K562 (cell line): ENCODE measurements around the gene E2F1. TPM values are rescaled to one million over a fixed set of nuclear protein-coding genes. Genes with fewer than 3 reads are reported as not detected.

Experiments
- EP300 ChIP-seq: IDR thresholded peaks from 2 replicates; pipeline ENCODE4 v1.6.1; 2012; ENCODE audit warnings: low read length, improper control_type of control experiment
- FOS ChIP-seq: IDR thresholded peaks from 3 replicates; pipeline ENCODE4 v1.6.1; 2011; ENCODE audit not compliant: insufficient read length; ENCODE audit errors: extremely low read depth
- FOXJ2 ChIP-seq: fragments of 200-800 bp; sonication (Bioruptor generic); IDR thresholded peaks from 2 replicates; pipeline ENCODE4 v1.6.1; 2016; ENCODE audit warnings: missing genetic modification characterization, missing compliant biosample characterization
- FOXM1 ChIP-seq, 2 experiments: fragments of 450-650 bp in 1 of 2; sonication (generic) in 1 of 2; formaldehyde crosslinking in 1 of 2; IDR thresholded peaks; 2 replicates each; pipeline versions ENCODE4 v1.6.1 to v1.9.0; 2017 to 2022; ENCODE audit warnings: low read depth in 2 of 2, mild to moderate bottlenecking in 2 of 2, missing genetic modification reagents in 1 of 2, moderate library complexity in 1 of 2
- HMGN3 ChIP-seq: IDR thresholded peaks from 2 replicates; pipeline ENCODE4 v1.6.1; 2011; ENCODE audit warnings: borderline replicate concordance, low read depth, mild to moderate bottlenecking, mixed read lengths, low read length; ENCODE audit not compliant: insufficient read length; ENCODE audit errors: extremely low read depth
- IFI16 ChIP-seq: fragments of 250-450 bp; sonication (Bioruptor Pico); IDR thresholded peaks from 2 replicates; pipeline ENCODE4 v2.1.2; 2022; ENCODE audit warnings: mild to moderate bottlenecking, inconsistent platforms
- JUN ChIP-seq, 2 experiments: sonication (generic) in 1 of 2; formaldehyde crosslinking in 1 of 2; IDR thresholded peaks; 2 replicates each; pipeline versions ENCODE4 v1.6.1 to v1.8.0; 2012 to 2022; ENCODE audit warnings: borderline replicate concordance in 2 of 2, mild to moderate bottlenecking in 2 of 2, improper control_type of control experiment in 1 of 2, low read depth in 1 of 2, low read length in 1 of 2, missing genetic modification reagents in 1 of 2
- JUND ChIP-seq, 2 experiments: IDR thresholded peaks; 2 replicates in 1 of 2; 3 replicates in 1 of 2; pipeline ENCODE4 v1.6.1; 2011; ENCODE audit warnings: borderline replicate concordance in 2 of 2, low read depth in 2 of 2, low read length in 2 of 2, improper control_type of control experiment in 1 of 2, missing biosample characterization in 1 of 2, missing genetic modification characterization in 1 of 2, missing genetic modification reagents in 1 of 2
- MEIS2 ChIP-seq: fragments of 450-650 bp; IDR thresholded peaks from 2 replicates; pipeline ENCODE4 v1.6.1; 2014; ENCODE audit warnings: mild to moderate bottlenecking; ENCODE audit not compliant: partially characterized antibody
- POLR2A ChIP-seq: fragments of 450-650 bp; conservative IDR thresholded peaks from 2 replicates; pipeline ENCODE4 v1.6.1; 2016
- RFX7 ChIP-seq: fragments of 250-450 bp; sonication (Bioruptor Pico); IDR thresholded peaks from 2 replicates; pipeline ENCODE4 v1.5.1; 2021; ENCODE audit warnings: mild to moderate bottlenecking
- STAG1 ChIP-seq: sonication (generic); formaldehyde crosslinking; IDR thresholded peaks from 2 replicates; pipeline ENCODE4 v1.5.0; 2020; ENCODE audit warnings: missing genetic modification reagents, borderline replicate concordance
- TAL1 ChIP-seq: fragments of 450-650 bp; IDR thresholded peaks from 2 replicates; pipeline ENCODE4 v1.6.1; 2016; ENCODE audit warnings: mild to moderate bottlenecking
- TCF3 ChIP-seq: sonication (generic); formaldehyde crosslinking; IDR thresholded peaks from 2 replicates; pipeline ENCODE4 v1.4.0; 2020; ENCODE audit warnings: mild to moderate bottlenecking, missing genetic modification reagents
- THRAP3 ChIP-seq: fragments of 450-650 bp; IDR thresholded peaks from 2 replicates; pipeline ENCODE4 v1.6.1; 2016; ENCODE audit warnings: mild to moderate bottlenecking, inconsistent platforms, borderline replicate concordance
- XRCC3 ChIP-seq: fragments of 450-650 bp; IDR thresholded peaks from 2 replicates; pipeline ENCODE4 v1.6.1; 2017; ENCODE audit warnings: mild to moderate bottlenecking, moderate library complexity
- ZBED1 ChIP-seq: IDR thresholded peaks from 2 replicates; pipeline ENCODE4 v1.6.1; 2014
- ZBTB2 ChIP-seq: fragments of 450-650 bp; IDR thresholded peaks from 2 replicates; pipeline ENCODE4 v1.6.1; 2016; ENCODE audit warnings: antibody characterized with exemption
- ZC3H11A ChIP-seq: IDR thresholded peaks from 2 replicates; pipeline ENCODE4 v1.6.1; 2012; ENCODE audit warnings: low read depth, low read length, improper control_type of control experiment
- ZFP91 ChIP-seq: sonication (generic); formaldehyde crosslinking; IDR thresholded peaks from 2 replicates; pipeline ENCODE4 v1.8.0; 2022; ENCODE audit warnings: mild to moderate bottlenecking, missing genetic modification reagents
- ZNF75A ChIP-seq: fragments of 450-650 bp; formaldehyde crosslinking; IDR thresholded peaks from 2 replicates; pipeline ENCODE4 v1.4.0; 2020; ENCODE audit warnings: mild to moderate bottlenecking
- ZNF79 ChIP-seq: fragments of 250-450 bp; sonication (Bioruptor Pico); IDR thresholded peaks from 2 replicates; pipeline ENCODE4 v1.4.0; 2020; ENCODE audit warnings: low read depth, mild to moderate bottlenecking, moderate library complexity
- polyA plus RNA-seq, 8 experiments: library from polyadenylated mRNA; depleted of rRNA in 4 of 8; stranded (reverse) in 5 of 8; unstranded in 3 of 8; fragments of >200 nt; fragmentation: Nextera tagmentation in 2 of 8; fragmentation: Illumina TruSeq in 1 of 8; extraction: Ambion mirVana in 2 of 8; extraction: Trizol in 1 of 8; gene quantifications; 2 replicates each; pipeline versions ENCODE4 v1.2.1 to v1.2.3, GENCODE V29; 2011 to 2014; ENCODE audit warnings: inconsistent platforms in 1 of 8, missing spikeins in 1 of 8
- total RNA-seq, 7 experiments: library from RNA; depleted of rRNA in 6 of 7; stranded (reverse); fragments of >200 nt in 6 of 7; fragmentation: Illumina TruSeq in 2 of 7; extraction: Trizol in 2 of 7; gene quantifications; 2 replicates each; pipeline versions ENCODE4 v1.2.1 to v1.2.3, GENCODE V29; 2011 to 2021; ENCODE audit warnings: low replicate concordance in 1 of 7
- TF ChIP-seq, protein P1 (sequence below): sonication (generic); formaldehyde crosslinking; IDR thresholded peaks from 2 replicates; pipeline ENCODE4 v1.8.0; 2022; ENCODE audit warnings: mild to moderate bottlenecking, missing genetic modification reagents, borderline replicate concordance
- TF ChIP-seq, protein P2 (sequence below): sonication (generic); formaldehyde crosslinking; IDR thresholded peaks from 2 replicates; pipeline ENCODE4 v1.8.0; 2023; ENCODE audit warnings: mild to moderate bottlenecking, missing genetic modification reagents

E2F1 gene
- total and polyA plus RNA-seq, 9 of the 15 experiments (the other 6 are each of a cell fraction or from before 2014, with no cell fraction given), result 0.14 to 30.6 (median 13.1) TPM

- TF ChIP-seq ZFP91 (CRISPR knock-in tag), result no peak
- TF ChIP-seq ZBTB2, result no peak
- no peak for TF ChIP-seq ZNF75A (CRISPR knock-in tag)
- TF ChIP-seq STAG1 (CRISPR knock-in tag), result no peak
- TF ChIP-seq JUN (IDR thresholded peaks at IDR 0.05; ENCODE audit: borderline replicate concordance, low read depth, low read length), result peak; percentile 90
- TF ChIP-seq JUN (CRISPR knock-in tag; IDR thresholded peaks at IDR 0.05; ENCODE audit: borderline replicate concordance), result no peak
- peak; percentile 74 for TF ChIP-seq MEIS2
- peak; percentile 43 for TF ChIP-seq FOS
- TF ChIP-seq IFI16 (CRISPR knock-in tag), result no peak
- TF ChIP-seq TCF3 (CRISPR knock-in tag), result peak; percentile 92
- no peak for TF ChIP-seq HMGN3
- TF ChIP-seq FOXM1 (IDR thresholded peaks at IDR 0.05; ENCODE audit: low read depth), result peak; percentile 69
- no peak for TF ChIP-seq FOXM1 (CRISPR knock-in tag; IDR thresholded peaks at IDR 0.05; ENCODE audit: low read depth)
- TF ChIP-seq ZNF79 (CRISPR knock-in tag), result no peak
- no peak for TF ChIP-seq THRAP3
- TF ChIP-seq TAL1, result peak; percentile 88
- no peak for TF ChIP-seq POLR2A
- TF ChIP-seq RFX7 (CRISPR knock-in tag), result no peak
- no peak for TF ChIP-seq FOXJ2
- no peak for TF ChIP-seq ZBED1
- no peak for TF ChIP-seq ZC3H11A
- TF ChIP-seq, protein P1, sequence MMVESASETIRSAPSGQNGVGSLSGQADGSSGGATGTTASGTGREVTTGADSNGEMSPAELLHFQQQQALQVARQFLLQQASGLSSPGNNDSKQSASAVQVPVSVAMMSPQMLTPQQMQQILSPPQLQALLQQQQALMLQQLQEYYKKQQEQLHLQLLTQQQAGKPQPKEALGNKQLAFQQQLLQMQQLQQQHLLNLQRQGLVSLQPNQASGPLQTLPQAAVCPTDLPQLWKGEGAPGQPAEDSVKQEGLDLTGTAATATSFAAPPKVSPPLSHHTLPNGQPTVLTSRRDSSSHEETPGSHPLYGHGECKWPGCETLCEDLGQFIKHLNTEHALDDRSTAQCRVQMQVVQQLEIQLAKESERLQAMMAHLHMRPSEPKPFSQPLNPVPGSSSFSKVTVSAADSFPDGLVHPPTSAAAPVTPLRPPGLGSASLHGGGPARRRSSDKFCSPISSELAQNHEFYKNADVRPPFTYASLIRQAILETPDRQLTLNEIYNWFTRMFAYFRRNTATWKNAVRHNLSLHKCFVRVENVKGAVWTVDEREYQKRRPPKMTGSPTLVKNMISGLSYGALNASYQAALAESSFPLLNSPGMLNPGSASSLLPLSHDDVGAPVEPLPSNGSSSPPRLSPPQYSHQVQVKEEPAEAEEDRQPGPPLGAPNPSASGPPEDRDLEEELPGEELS (CRISPR knock-in tag), result no peak
- TF ChIP-seq, protein P2, sequence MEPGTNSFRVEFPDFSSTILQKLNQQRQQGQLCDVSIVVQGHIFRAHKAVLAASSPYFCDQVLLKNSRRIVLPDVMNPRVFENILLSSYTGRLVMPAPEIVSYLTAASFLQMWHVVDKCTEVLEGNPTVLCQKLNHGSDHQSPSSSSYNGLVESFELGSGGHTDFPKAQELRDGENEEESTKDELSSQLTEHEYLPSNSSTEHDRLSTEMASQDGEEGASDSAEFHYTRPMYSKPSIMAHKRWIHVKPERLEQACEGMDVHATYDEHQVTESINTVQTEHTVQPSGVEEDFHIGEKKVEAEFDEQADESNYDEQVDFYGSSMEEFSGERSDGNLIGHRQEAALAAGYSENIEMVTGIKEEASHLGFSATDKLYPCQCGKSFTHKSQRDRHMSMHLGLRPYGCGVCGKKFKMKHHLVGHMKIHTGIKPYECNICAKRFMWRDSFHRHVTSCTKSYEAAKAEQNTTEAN (CRISPR knock-in tag), result no peak
- no peak for TF ChIP-seq XRCC3
- TF ChIP-seq JUND (IDR thresholded peaks at IDR 0.05; ENCODE audit: borderline replicate concordance, low read depth, low read length), result peak; percentile 95
- peak; percentile 87; the same call in 1 of the 3 replicates for TF ChIP-seq JUND (tag; IDR thresholded peaks at IDR 0.05; ENCODE audit: borderline replicate concordance, low read depth, low read length)
- TF ChIP-seq EP300, result peak; percentile 90
Measured at GRCh38 chr20:33689973-33690372, 3.8 kb upstream of the E2F1 start (continued).
